BLaER1 treated with 17β-estradiol and CSF1 and Interleukin-3, amounts not matched to agents 10 nM and 100 nM (cell line): Measurements from ENCODE around the gene CTDSPL.
A peak's percentile ranks its signal among the peaks of the same experiment; 100 is the strongest.

Source experiments
- H3K27ac ChIP-seq, 11 experiments: shearing (Covaris generic); formaldehyde crosslinking; 2 replicates each; pipeline ENCODE4 v1.8.1; 2022
- H3K27me3 ChIP-seq, 11 experiments: shearing (Covaris generic); formaldehyde crosslinking; 2 replicates each; pipeline ENCODE4 v1.8.1; 2022
- H3K36me3 ChIP-seq, 11 experiments: shearing (Covaris generic); formaldehyde crosslinking; 2 replicates each; pipeline ENCODE4 v1.8.1; 2022
- H3K4me1 ChIP-seq, 10 experiments: shearing (Covaris generic); formaldehyde crosslinking; 2 replicates each; pipeline ENCODE4 v1.8.1; 2022
- H3K4me2 ChIP-seq, 11 experiments: shearing (Covaris generic); formaldehyde crosslinking; 2 replicates each; pipeline ENCODE4 v1.8.1; 2022
- H3K4me3 ChIP-seq, 10 experiments: shearing (Covaris generic); formaldehyde crosslinking; 2 replicates each; pipeline ENCODE4 v1.8.1; 2022
- H3K9ac ChIP-seq, 11 experiments: shearing (Covaris generic); formaldehyde crosslinking; 2 replicates each; pipeline ENCODE4 v1.8.1; 2022
- H3K9me3 ChIP-seq, 11 experiments: shearing (Covaris generic); formaldehyde crosslinking; replicated peaks in 1 of 11; 2 replicates each; pipeline ENCODE4 v1.8.1; 2022
- H4K20me1 ChIP-seq, 11 experiments: shearing (Covaris generic); formaldehyde crosslinking; 2 replicates each; pipeline ENCODE4 v1.8.1; 2022
- Cebpa-rat ChIP-seq, 11 experiments: shearing (Covaris generic); IDR thresholded peaks; 2 replicates each; pipeline ENCODE4 v1.8.1; 2022

The CTDSPL gene

GRCh38 chr3:37909067-37909911 lies 47.6 kb downstream of the CTDSPL start:
- no peaks in the 10 kb centered on the region for H3K9me3 ChIP-seq
- no peak for TF ChIP-seq Cebpa-rat (IDR thresholded peaks at IDR 0.05)
- H3K27me3 ChIP-seq, result no peaks in the 10 kb centered on the region
- peak overlapping the region in 8 of 11 experiments; percentile 8 to 62 (median 30); a peak in 13 of 22 replicates for H3K4me2 ChIP-seq
- no peak overlapping the region for H3K9ac ChIP-seq
- H3K4me3 ChIP-seq, result no peak overlapping the region
- H3K27ac ChIP-seq, result peak overlapping the region in 1 of 11 experiments; percentile 19; a peak in 1 of 22 replicates
- H4K20me1 ChIP-seq, result peaks cover 0 to 18% (median 0%) of the 10 kb centered on the region in 11 experiments; a peak in 1 of 22 replicates
- peaks cover 34 to 50% (median 41%) of the 10 kb centered on the region in 10 experiments for H3K4me1 ChIP-seq
- no peaks in the 10 kb centered on the region; a peak in 1 of 22 replicates for H3K36me3 ChIP-seq

DNA sequence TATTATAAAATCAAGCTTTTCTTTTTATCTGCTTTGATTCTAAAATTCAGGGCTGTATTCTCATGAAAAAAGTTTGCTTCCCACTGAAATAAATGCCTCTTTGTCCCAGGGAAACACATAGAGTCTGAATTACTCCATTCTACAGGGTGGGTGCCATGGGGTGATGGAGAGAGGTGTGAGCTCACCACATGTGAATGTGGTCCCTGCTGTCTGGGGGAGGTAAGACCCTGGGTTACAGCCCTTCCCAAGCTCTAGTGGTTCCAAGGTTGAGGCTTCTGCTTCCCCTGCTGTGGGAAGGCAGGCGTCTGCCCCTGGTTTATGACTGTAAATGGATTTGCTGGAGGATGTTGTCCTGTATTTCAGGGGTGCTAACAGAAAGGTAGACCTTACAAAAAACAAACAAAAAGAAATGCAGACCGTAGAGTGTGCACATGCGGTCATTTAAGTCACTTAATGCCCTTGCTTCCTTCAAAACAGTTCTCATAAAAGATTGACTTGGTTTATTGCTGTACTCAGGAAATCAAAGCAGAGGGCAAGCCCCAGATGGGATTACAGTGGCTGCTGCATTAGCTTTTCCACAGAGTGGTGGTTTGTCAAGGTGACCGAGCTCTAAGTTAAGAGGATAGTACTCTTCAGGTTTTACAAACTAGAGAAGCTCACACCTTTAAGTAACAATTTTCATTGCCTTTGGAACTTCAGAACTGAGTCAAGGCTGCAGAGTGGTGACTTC lies 49.2 kb downstream of the CTDSPL start:
- no peak overlapping the region for H3K27ac ChIP-seq
- H3K9ac ChIP-seq, result no peak overlapping the region
- no peak overlapping the region for H3K4me3 ChIP-seq
- TF ChIP-seq Cebpa-rat (IDR thresholded peaks at IDR 0.05), result no peak
- no peaks in the 10 kb centered on the region for H3K9me3 ChIP-seq
- no peaks in the 10 kb centered on the region; a peak in 1 of 22 replicates for H3K36me3 ChIP-seq
- H4K20me1 ChIP-seq, result peaks cover 0 to 18% (median 0%) of the 10 kb centered on the region in 11 experiments; a peak in 1 of 22 replicates
- peaks cover 27 to 41% (median 33%) of the 10 kb centered on the region in 10 experiments for H3K4me1 ChIP-seq
- no peak overlapping the region for H3K4me2 ChIP-seq
- H3K27me3 ChIP-seq, result no peaks in the 10 kb centered on the region

GRCh38 chr3:37912052-37912733 lies 50.5 kb downstream of the CTDSPL start:
- H3K27ac ChIP-seq, result no peak overlapping the region

GRCh38 chr3:37913522-37913921 lies 51.8 kb downstream of the CTDSPL start:
- Histone ChIP-seq H3K4me3 (no peak overlapping the region), H3K4me1 (peaks cover 3 to 17% (median 10%) of the 10 kb centered on the region in 10 experiments; a peak in 16 of 20 replicates), H3K27ac (no peak overlapping the region), H3K27me3 (no peaks in the 10 kb centered on the region), H4K20me1 (peaks cover 0 to 7% (median 0%) of the 10 kb centered on the region in 11 experiments; a peak in 1 of 22 replicates), H3K9me3 (no peaks in the 10 kb centered on the region), H3K36me3 (no peaks in the 10 kb centered on the region; a peak in 1 of 22 replicates), H3K4me2 (no peak overlapping the region), H3K9ac (no peak overlapping the region)
- no peak for TF ChIP-seq Cebpa-rat (IDR thresholded peaks at IDR 0.05)

More at GRCh38 chr3:37912052-37912733, 50.5 kb downstream of the CTDSPL start:
- TF ChIP-seq Cebpa-rat (IDR thresholded peaks at IDR 0.05), result no peak
- H3K36me3 ChIP-seq, result no peaks in the 10 kb centered on the region; a peak in 1 of 22 replicates
- peak overlapping the region in 3 of 11 experiments; percentile 2 to 35 (median 9); a peak in 2 of 22 replicates for H3K4me2 ChIP-seq
- H3K9me3 ChIP-seq, result no peaks in the 10 kb centered on the region
- H3K27me3 ChIP-seq, result no peaks in the 10 kb centered on the region
- H3K9ac ChIP-seq, result no peak overlapping the region
- H4K20me1 ChIP-seq, result 0 out of 22 replicates have a peak, but pooled peaks cover 0 to 8% (median 0%) of the 10 kb centered on the region in 11 experiments
- peaks cover 13 to 27% (median 20%) of the 10 kb centered on the region in 10 experiments for H3K4me1 ChIP-seq
- no peak overlapping the region for H3K4me3 ChIP-seq

DNA sequence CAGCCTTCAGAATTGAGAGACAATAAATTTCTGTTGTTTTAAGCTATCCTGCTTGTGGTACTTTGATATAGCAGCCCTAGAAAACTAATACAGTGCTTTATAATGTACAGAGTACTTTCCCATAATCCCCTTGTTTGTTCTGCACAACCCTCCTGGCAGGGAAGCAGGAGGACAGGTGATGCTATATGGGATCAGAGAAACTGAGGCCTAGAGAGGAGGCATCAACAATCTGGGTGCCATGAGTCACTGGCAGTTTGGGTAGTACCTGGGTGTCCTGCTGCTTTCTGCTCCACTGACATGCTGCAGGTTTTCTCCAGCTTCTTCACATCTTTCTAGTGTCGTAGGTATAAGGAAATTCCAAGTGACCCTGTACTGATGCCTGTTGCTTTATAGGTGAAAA lies 55.0 kb downstream of the CTDSPL start:
- Histone ChIP-seq H3K27ac (no peak overlapping the region), H3K4me3 (no peak overlapping the region)

GRCh38 chr3:37918627-37919026 lies 56.9 kb downstream of the CTDSPL start:
- no peak overlapping the region for H3K4me3 ChIP-seq
- H3K27ac ChIP-seq, result no peak overlapping the region
- H3K27me3 ChIP-seq, result no peaks in the 10 kb centered on the region
- H4K20me1 ChIP-seq, result peaks cover 0 to 7% (median 0%) of the 10 kb centered on the region in 11 experiments; a peak in 2 of 22 replicates
- no peak for TF ChIP-seq Cebpa-rat (IDR thresholded peaks at IDR 0.05)
- no peak overlapping the region for H3K4me2 ChIP-seq
- peaks cover 0 to 8% (median 0%) of the 10 kb centered on the region in 10 experiments; a peak in 7 of 20 replicates for H3K4me1 ChIP-seq
- H3K36me3 ChIP-seq, result no peaks in the 10 kb centered on the region
- H3K9ac ChIP-seq, result no peak overlapping the region
- H3K9me3 ChIP-seq, result no peaks in the 10 kb centered on the region

More for the DNA sequence above, 55.0 kb downstream of the CTDSPL start:
- Histone ChIP-seq H3K27me3 (no peaks in the 10 kb centered on the region), H3K9ac (no peak overlapping the region), H3K36me3 (no peaks in the 10 kb centered on the region; a peak in 1 of 22 replicates), H4K20me1 (peaks cover 0 to 7% (median 0%) of the 10 kb centered on the region in 11 experiments; a peak in 1 of 22 replicates), H3K4me2 (no peak overlapping the region), H3K9me3 (no peaks in the 10 kb centered on the region), H3K4me1 (peaks cover 0 to 10% (median 0%) of the 10 kb centered on the region in 10 experiments; a peak in 7 of 20 replicates)
- no peak for TF ChIP-seq Cebpa-rat (IDR thresholded peaks at IDR 0.05)

DNA sequence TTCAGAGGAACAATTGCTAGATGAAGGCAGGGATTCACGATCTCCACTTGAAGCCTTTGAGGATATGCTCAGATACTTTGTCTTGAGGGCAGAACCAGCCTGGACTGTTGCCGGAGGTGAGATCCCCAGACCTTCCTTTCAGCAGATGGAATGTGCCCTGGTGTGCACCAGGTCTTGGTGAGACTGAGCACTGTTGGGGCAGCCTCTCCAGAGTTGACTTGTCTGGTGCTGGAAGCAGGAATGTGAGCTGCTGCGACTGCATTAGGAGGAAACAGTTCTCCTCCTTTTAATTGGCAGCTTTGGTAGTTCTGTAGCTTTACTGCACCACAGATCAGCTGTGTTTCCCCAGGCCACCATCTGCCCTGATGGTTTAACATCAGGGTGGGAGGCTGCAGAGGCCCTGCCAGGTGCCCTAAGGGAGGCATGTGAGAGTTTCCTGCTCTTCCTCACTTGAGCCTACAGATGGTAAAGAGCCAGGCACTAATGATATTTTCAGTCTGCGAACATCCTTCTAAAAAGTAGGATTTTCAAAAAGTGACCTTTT lies 58.5 kb downstream of the CTDSPL start:
- Histone ChIP-seq H3K9ac (no peak overlapping the region), H3K27ac (no peak overlapping the region), H3K36me3 (no peaks in the 10 kb centered on the region), H3K27me3 (no peaks in the 10 kb centered on the region), H3K4me3 (no peak overlapping the region), H3K9me3 (no peaks in the 10 kb centered on the region), H4K20me1 (peaks cover 0 to 7% (median 0%) of the 10 kb centered on the region in 11 experiments; a peak in 2 of 22 replicates), H3K4me1 (peaks cover 0 to 8% (median 0%) of the 10 kb centered on the region in 10 experiments; a peak in 7 of 20 replicates), H3K4me2 (no peak overlapping the region; a peak in 1 of 22 replicates)
- TF ChIP-seq Cebpa-rat (IDR thresholded peaks at IDR 0.05), result no peak

GRCh38 chr3:37921025-37921424 lies 59.3 kb downstream of the CTDSPL start:
- Histone ChIP-seq H3K9ac (no peak overlapping the region), H3K36me3 (no peaks in the 10 kb centered on the region)
- no peak for TF ChIP-seq Cebpa-rat (IDR thresholded peaks at IDR 0.05)

More at GRCh38 chr3:37921025-37921424, 59.3 kb downstream of the CTDSPL start:
- Histone ChIP-seq H3K4me2 (no peak overlapping the region), H3K27ac (no peak overlapping the region), H3K9me3 (no peaks in the 10 kb centered on the region), H3K4me3 (no peak overlapping the region), H3K4me1 (peaks cover 0 to 8% (median 0%) of the 10 kb centered on the region in 10 experiments; a peak in 7 of 20 replicates), H4K20me1 (peaks cover 0 to 7% (median 0%) of the 10 kb centered on the region in 11 experiments; a peak in 2 of 22 replicates), H3K27me3 (no peaks in the 10 kb centered on the region)
